Adrenal gland (tissue), 5 donors: Measurements from ENCODE around the gene IL17RC.

ENCODE experiments used
- CTCF ChIP-seq, 6 experiments: fragments of 450-650 bp in 4 of 6; fragments of 200-600 bp in 2 of 6; sonication (generic) in 1 of 6; IDR thresholded peaks; 1 replicate in 5 of 6; 2 replicates in 1 of 6; pipeline versions ENCODE4 v1.5.1 to v1.8.0; 2016 to 2021; ENCODE audit warnings: antibody characterized with exemption in 6 of 6, mild to moderate bottlenecking in 2 of 6, moderate library complexity in 1 of 6
- POLR2A ChIP-seq, 2 donors: fragments of 450-650 bp; IDR thresholded peaks; one replicate each; pipeline ENCODE4 v1.6.1; 2017; ENCODE audit warnings: antibody characterized with exemption in 2 of 2, mild to moderate bottlenecking in 2 of 2, moderate library complexity in 1 of 2
- donor health status: DM: no; HTN: no; CAD: no.

- no peak for TF ChIP-seq POLR2A (IDR thresholded peaks at IDR 0.05)
- TF ChIP-seq CTCF (IDR thresholded peaks at IDR 0.05): no peak
These were observed 11.3 kb downstream of the IL17RC start for GRCh38 chr3:9928158-9928557.
